ENCODE results near the gene NDUFB3.
"Not testable (repeated sequence)": the region's sequence is repeated elsewhere in the genome, so short reads cannot be mapped to it uniquely, and the experiment has no call there.

NDUFB3 gene

GRCh38 chr2:201071479-201072200 is at the start of gene NDUFB3, which contains the start of gene HYCC2:
TSS of gene NDUFB3 (plus strand) at chr2:201072001. CDS start at chr2:201078883, 6,882 bp downstream.
TSS of gene HYCC2 (minus strand) at chr2:201071671. CDS start at chr2:201024009, 47,662 bp downstream.
- DNase-seq, result peak; percentile 92

DNA sequence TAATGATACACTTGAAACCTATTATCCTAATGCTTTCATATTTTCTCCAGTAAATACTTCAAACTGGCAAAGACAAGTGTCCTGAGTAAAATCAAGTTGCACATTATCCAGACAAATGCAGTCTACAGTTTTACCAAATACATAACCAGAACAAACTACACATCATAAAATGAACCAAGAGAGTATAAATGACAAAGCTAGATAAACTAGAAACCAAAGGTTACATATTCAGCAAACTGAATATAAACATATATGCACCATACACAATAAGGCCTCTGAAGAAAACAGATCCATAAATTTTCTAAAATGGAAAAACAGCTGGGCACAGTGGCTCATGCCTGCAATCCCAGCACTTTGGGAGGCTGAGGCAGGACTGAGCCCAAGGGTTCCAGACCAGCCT is 47.3 kb upstream of the NDUFB3 start:
- no peak for DNase-seq

DNA sequence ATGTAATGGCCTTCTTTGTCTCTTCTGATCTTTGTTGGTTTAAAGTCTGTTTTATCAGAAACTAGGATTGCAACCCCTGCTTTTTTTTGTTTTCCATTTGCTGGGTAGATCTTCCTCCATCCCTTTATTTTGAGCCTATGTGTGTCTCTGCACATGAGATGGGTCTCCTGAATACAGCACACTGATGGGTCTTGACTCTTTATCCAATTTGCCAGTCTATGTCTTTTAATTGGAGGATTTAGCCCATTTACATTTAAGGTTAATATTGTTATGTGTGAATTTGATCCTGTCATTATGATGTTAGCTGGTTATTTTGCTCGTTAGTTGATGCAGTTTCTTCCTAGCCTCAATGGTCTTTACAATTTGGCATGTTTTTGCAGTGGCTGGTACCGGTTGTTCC is 37.4 kb upstream of the NDUFB3 start:
- not testable (repeated sequence) for DNase-seq

DNA sequence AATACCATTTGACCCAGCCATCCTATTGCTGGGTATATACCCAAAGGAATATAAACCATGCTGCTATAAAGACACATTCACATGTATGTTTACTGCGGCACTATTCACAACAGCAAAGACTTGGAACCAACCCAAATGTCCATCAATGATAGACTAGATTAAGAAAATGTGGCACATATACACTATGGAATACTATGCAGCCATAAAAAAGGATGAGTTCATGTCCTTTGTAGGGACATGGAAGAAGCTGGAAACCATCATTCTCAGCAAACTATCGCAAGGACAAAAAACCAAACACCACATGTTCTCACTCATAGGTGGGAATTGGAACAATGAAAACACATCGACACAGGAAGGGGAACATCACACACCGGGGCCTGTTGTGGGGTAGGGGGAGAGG is 33.4 kb upstream of the NDUFB3 start:
- DNase-seq, result not testable (repeated sequence)

GRCh38 chr2:201038855-201039254 is 32.9 kb upstream of the NDUFB3 start:
- no peak for DNase-seq

DNA sequence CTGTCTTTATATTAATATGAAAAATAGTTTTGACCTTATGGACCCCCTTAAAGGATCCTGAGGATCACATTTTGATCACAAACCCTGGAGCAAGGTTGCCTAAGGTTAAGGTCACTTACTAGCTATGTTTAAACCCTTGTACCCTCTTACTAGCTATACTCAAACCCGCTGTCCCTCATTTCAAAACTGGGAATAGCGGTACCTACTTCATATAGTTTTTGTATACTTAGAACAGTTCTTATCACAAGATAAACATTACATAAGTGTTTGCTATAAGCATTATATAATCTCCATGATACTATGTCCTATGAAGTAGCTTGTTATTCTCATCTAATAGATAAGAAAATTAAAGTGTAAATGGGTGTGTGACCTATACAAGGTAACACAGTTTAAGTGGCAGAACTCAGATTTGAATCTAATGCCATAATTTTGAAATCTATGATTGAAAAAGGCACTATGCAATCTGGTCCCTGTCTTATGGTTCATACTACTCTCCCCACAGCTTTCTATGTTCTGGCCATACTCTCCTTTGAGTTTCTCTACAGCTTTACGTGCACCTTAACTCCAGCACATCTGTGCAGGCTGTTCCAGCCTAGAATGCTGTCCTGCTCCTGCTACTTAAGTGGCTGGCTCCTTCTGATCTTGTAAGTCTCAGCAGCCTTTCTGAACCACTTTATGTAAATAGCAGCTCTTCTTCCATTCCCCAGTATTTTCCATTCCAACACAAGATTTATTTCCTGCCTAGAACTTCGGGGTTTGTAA is 30.8 kb upstream of the NDUFB3 start:
- no peak for DNase-seq

DNA sequence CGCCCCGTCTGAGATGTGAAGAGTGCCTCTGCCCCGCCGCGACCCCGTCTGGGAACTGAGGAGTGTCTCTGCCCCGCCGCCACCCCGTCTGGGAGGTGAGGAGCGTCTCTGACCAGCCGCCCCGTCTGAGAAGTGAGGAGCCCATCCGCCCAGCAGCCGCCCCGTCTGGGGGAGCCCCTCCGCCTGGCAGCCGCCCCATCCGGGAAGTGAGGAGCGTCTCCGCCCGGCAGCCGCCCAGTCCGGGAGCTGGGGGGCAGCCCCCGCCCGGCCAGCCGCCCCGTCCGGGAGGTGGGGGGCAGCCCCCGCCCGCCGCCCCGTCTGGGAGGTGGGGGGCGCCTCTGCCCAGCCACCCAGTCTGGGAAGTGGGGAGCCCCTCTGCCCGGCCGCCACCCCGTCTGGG is 29.4 kb upstream of the NDUFB3 start:
- DNase-seq, result not testable (repeated sequence)

GRCh38 chr2:201043050-201043449 is 28.8 kb upstream of the NDUFB3 start:
- DNase-seq, result not testable (repeated sequence)

DNA sequence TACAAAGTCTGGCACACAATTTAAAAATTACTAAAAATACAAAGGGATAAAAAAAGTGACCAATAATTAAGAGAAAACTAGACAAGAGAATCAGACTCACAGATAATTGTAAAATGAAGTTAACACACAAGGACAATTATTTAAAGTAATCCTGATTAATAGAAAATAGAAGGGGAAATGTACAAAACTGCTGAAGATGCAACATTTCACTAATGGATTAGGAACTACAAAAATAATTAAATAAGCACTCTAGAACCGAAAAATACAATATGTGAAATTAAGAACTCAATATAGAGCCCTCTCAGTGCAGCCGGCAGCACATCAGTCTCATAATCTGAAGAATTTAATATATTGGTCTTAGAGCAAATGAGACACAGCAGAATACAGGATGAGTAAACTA is 24.9 kb upstream of the NDUFB3 start:
- no peak for DNase-seq

DNA sequence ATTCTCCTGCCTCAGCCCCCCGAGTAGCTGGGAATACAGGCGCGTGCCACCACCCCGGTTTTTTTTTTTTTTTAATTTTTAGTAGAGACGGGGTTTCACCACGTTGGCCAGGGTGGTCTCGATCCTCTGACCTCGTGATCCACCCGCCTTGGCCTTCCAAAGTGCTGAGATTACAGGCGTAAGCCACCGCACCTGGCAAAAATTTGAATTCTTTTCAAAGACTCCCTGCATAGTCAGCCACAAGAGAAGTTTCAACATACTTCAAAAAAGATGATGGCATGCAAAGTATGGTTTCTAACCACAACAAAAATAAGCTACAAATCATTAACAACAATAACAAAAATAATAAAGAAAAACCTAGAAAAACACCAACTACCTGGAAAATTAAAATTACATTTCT is 22.3 kb upstream of the NDUFB3 start:
- DNase-seq, result no peak

- no peak for DNase-seq
Observed at GRCh38 chr2:201057087-201057521, 14.7 kb upstream of the NDUFB3 start.

DNA sequence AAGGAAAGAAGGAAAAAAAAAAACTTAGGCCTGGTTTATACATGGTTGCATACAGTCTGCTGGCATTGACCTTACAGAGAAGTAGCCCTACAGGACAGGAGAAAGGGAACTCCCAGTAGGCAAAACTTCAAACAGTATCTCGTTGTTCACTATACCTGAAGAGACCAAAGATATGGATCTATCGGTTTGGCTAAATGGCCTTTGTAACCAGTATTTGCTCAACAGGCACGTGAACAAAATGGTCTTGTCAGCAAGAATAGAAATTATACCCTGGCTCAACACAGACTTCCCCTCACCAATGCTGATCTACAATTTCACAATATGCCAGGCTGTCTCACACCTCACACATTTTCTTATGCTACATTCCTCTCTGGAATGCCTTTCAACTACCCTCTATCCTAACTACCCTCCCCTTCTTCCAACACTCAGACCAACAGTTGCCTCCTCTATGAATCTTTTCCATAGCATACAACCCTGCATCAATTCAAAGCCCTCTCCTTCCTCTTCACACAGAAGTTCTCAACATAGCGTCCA is 14.0 kb upstream of the NDUFB3 start:
- no peak for DNase-seq

GRCh38 chr2:201058914-201059313 is 12.9 kb upstream of the NDUFB3 start:
- DNase-seq, result no peak

DNA sequence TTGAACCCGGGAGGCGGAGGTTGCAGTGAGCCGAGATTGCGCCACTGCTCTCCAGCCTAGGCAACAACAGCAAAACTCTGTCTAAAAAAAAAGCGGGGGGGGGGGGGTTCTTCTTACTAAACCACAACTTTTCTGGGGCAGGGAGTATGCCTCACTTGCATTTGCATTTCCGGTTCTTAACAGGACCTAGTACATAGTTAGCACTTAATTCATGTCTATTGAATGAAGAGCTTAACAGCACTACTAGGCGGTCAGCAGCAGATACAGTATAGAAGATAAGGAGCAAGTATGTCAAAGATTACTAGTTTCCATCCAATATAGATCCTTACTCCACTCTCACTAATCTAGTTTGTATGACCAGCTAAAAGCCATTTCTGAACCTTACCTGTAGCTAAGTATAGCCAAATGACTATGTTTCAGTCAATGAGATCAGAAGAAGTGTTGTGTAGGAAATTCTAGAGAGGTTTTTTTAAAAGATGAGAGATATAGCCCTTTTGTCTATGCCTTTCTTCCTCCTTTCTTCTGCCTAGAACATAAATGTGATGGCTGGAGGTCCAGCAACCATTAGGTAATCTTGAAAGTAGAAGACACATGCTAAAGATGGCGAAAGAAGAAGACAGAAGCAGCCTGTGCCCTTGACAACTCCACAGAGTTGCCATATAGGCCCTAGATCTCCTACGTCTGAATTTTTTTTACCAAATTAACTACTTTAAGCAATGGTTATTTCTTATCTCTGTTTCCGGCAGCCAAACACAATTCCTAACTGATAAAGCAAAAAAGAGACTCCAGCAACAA is 11.6 kb upstream of the NDUFB3 start:
- no peak for DNase-seq

GRCh38 chr2:201063516-201063915 is 8.3 kb upstream of the NDUFB3 start:
- peak; percentile 19 for DNase-seq

- DNase-seq, result no peak
Observed at GRCh38 chr2:201064797-201065329, 6.9 kb upstream of the NDUFB3 start.

GRCh38 chr2:201070948-201071478 is 788 bp upstream of the NDUFB3 start:
- DNase-seq, result no peak

GRCh38 chr2:201072201-201072530 is 365 bp downstream of the NDUFB3 start:
- DNase-seq, result no peak

GRCh38 chr2:201073071-201073470 is 1.3 kb downstream of the NDUFB3 start:
- DNase-seq, result no peak

- DNase-seq, result no peak
Observed at GRCh38 chr2:201074996-201075395, 3.2 kb downstream of the NDUFB3 start.

DNA sequence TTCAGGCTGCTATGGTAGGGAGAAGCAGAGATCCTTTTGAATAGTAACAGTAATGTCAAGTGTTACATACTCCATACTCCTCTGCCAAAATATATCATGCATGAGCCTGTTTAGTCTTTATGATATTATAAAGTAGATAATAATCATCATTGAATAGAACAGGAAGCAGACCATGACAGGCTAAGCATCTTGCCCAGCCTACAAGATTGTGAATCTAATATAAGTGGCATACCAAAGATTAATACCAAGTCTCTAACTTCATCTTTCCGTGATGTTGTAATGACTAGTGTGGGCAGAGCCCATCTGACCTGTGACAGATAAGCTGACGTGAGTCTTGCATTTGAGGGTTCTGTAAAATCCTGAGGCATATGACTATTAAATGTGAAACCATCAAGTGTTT is 13.1 kb downstream of the NDUFB3 start:
- no peak for DNase-seq

- DNase-seq, result no peak
Observed at GRCh38 chr2:201090574-201090973, 18.8 kb downstream of the NDUFB3 start.

GRCh38 chr2:201093573-201093972 is 21.8 kb downstream of the NDUFB3 start:
- DNase-seq, result no peak

Data from stimulated activated CD4-positive, alpha-beta T cell treated with anti-CD3 and anti-CD28 coated beads, Interleukin-4, amount 100 ng/mL, for 24 hours (primary cell).